Memory B cell (primary cell): ENCODE results near the gene CFAP299.
"Not testable (repeated sequence)": the region's sequence is repeated elsewhere in the genome, so short reads cannot be mapped to it uniquely, and the experiment has no call there.

ENCODE experiments used
- ATAC-seq: fragments of 150-1000 bp; cut with Tn5 transposase; 2 replicates; pipeline ENCODE4 v1.10.0; 2021; ENCODE audit warnings: low read depth, mild to moderate bottlenecking, moderate library complexity
- DNase-seq, 2 donors: peaks; one replicate each; pipeline ENCODE4 v3.0.0; 2022; ENCODE audit warnings: low spot score in 2 of 2
- H3K27ac Mint-ChIP-seq: one replicate; pipeline ENCODE4 v1.8.0; 2022; ENCODE audit warnings: mild to moderate bottlenecking, moderate library complexity, mixed read lengths
- H3K27me3 Mint-ChIP-seq: one replicate; pipeline ENCODE4 v1.8.0; 2022; ENCODE audit warnings: mixed read lengths
- H3K36me3 Mint-ChIP-seq: one replicate; pipeline ENCODE4 v1.8.0; 2022; ENCODE audit warnings: mild to moderate bottlenecking, mixed read lengths
- H3K4me1 Mint-ChIP-seq: one replicate; pipeline ENCODE4 v1.8.0; 2022; ENCODE audit warnings: mixed read lengths
- H3K4me3 Mint-ChIP-seq: one replicate; pipeline ENCODE4 v1.8.0; 2022; ENCODE audit warnings: mild to moderate bottlenecking, moderate library complexity, mixed read lengths
- H3K9me3 Mint-ChIP-seq: one replicate; pipeline ENCODE4 v1.8.0; 2022; ENCODE audit warnings: mixed read lengths

The CFAP299 gene

DNA sequence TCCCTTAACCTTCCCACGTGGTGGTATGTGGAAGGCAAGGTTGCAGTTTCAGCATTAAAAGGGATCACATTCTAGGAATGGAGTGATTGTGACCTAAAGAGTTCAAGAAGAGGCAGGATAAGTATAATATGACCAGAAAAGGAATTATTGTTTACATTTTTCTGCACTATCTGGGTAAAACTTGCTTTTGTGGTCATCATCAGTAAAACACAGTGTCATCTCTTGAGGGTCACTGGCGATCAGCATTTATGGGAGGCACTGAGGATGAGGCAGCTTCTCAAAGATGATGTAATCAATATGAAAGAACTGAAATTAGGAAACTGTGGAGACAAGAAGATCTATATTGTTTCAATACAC, 88.7 kb downstream of the CFAP299 start:
- no peaks in the 10 kb centered on the region for H3K9me3 Mint-ChIP-seq
- H3K4me1 Mint-ChIP-seq: peaks cover 6% of the 10 kb centered on the region
- ATAC-seq (no peak), DNase-seq (no peak)
- H3K36me3 Mint-ChIP-seq: no peaks in the 10 kb centered on the region
- no peak overlapping the region for H3K4me3 Mint-ChIP-seq
- H3K27me3 Mint-ChIP-seq: no peaks in the 10 kb centered on the region
- H3K27ac Mint-ChIP-seq: no peak overlapping the region

- Mint-ChIP-seq H3K36me3 (no peaks in the 10 kb centered on the region), H3K4me3 (no peak overlapping the region), H3K27ac (no peak overlapping the region), H3K4me1 (peaks cover 5% of the 10 kb centered on the region), H3K9me3 (no peaks in the 10 kb centered on the region), H3K27me3 (no peaks in the 10 kb centered on the region)
- DNase-seq (no peak), ATAC-seq (no peak)
Measured at GRCh38 chr4:80425124-80426100, 89.9 kb downstream of the CFAP299 start.

DNA sequence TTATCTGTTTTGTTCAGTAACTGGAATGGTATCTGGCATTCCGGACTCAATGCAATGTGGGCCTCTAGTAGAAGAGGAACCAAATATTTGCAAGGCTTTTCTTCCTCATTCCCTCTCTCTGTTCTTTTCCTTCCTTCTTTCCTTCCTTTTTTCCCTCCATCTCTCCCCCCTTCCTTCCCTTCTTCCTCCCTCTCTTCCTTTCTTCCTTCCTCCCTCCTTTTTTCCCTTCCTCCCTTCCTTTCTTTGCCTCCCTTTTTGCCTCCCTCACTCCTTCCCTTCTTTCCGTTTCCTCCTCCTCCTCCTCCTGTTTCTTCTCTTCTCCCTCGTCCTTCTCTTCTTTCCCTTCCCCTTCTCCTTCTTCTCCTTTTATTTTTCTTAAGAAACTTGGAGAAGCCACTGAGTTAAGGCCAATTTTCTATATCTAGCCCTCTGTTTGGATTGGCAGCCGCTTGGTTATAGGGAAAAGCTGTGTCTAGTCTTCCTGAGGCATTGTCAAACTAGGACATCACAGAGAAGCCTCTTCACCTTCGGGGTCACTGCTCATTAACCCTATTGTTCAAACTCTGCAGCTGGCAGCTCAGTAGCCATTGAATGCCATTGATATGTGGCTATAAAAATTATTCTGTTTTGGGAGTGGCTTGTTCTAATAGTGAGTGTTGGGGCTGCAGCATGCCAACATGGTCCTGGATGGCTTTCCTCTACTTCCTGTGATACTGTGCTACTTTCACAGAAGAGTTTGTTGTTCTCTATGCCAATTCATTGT, 95.9 kb downstream of the CFAP299 start:
- Mint-ChIP-seq H3K9me3 (no peaks in the 10 kb centered on the region), H3K4me1 (no peaks in the 10 kb centered on the region), H3K36me3 (no peaks in the 10 kb centered on the region), H3K4me3 (no peak overlapping the region), H3K27ac (no peak overlapping the region), H3K27me3 (peaks cover 3% of the 10 kb centered on the region)
- no peak for DNase-seq
- ATAC-seq: no peak

DNA sequence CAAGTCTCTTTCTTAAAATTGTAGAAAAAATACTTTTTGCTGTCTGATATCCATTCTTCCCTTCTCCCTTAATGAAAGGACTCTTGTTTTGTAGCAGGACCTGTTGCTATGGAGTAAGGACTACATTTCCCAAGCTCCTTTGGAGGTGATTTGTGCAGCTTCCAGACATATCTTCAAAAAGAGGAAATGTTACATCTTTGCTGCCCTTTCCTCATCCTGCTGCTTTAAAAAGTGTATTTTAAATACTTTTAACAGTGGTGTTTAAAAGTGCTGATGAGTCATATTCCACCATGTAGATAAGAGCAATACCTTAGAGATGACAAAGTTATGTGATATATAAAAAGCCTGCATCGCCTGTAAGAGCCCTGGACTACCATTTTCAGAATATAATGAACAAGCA, 98.7 kb downstream of the CFAP299 start:
- H3K36me3 Mint-ChIP-seq: no peaks in the 10 kb centered on the region
- no peaks in the 10 kb centered on the region for H3K4me1 Mint-ChIP-seq
- ATAC-seq (no peak), DNase-seq (no peak)
- H3K27me3 Mint-ChIP-seq: peaks cover 3% of the 10 kb centered on the region
- H3K9me3 Mint-ChIP-seq: no peaks in the 10 kb centered on the region
- H3K27ac Mint-ChIP-seq: no peak overlapping the region
- H3K4me3 Mint-ChIP-seq: no peak overlapping the region

DNA sequence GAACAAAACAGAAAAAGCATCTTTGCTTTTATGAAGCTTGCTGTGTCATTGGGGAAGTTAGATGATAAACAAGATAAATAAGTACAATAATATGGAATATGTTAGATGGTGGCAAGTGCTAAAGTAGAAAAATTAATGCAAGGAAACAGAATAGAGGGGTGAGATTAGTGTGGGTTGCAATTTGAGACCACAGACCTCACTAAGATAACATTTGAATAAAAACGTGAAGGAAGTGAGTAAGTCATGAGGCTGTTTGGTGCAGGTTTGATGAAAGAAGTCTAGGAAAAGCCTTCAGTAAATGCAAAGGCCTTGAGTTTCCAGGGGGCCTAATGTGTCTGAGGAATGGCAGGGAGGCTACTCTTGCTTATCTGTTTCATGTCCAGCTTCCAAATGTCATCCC, 102.5 kb downstream of the CFAP299 start:
- ATAC-seq: no peak
- H3K27ac Mint-ChIP-seq: no peak overlapping the region
- no peaks in the 10 kb centered on the region for H3K4me1 Mint-ChIP-seq
- no peaks in the 10 kb centered on the region for H3K36me3 Mint-ChIP-seq
- no peak overlapping the region for H3K4me3 Mint-ChIP-seq
- DNase-seq: no peak
- peaks cover 2% of the 10 kb centered on the region for H3K9me3 Mint-ChIP-seq
- no peaks in the 10 kb centered on the region for H3K27me3 Mint-ChIP-seq

DNA sequence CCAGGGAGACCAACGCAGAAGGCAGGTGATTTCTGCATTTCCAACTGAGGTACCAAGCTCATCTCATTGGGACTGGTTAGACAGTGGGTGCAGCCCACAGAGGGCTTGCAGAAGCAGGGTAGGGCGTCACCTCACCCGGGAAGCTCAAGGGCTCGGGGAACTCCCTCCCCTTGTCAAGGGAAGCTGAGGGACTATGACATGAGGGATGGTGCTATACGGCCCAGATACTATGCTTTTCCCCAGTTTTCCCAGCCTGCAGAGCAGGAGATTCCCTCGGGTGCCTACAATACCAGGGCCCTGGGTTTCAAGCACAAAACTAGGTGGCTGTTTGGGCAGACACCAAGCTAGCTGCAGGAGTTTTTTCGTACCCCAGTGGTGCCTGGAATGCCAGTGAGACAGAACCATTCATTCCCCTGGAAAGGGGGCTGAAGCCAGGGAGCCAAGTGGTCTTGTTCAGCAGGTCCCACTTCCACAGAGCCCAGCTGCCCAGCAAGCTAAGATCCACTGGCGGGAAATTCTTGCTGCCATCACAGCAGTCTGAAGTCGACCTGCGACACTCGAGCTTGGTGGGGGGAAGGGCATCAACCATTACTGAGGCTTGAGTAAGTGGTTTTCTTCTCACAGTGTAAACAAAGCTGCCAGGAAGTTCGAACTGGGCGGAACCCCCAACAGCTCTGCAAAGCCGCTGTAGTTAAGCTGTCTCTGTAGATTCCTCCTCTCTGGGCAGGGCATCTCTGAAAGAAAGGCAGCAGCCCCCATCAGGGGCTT, 103.9 kb downstream of the CFAP299 start:
- not testable (repeated sequence) for H3K27ac Mint-ChIP-seq

DNA sequence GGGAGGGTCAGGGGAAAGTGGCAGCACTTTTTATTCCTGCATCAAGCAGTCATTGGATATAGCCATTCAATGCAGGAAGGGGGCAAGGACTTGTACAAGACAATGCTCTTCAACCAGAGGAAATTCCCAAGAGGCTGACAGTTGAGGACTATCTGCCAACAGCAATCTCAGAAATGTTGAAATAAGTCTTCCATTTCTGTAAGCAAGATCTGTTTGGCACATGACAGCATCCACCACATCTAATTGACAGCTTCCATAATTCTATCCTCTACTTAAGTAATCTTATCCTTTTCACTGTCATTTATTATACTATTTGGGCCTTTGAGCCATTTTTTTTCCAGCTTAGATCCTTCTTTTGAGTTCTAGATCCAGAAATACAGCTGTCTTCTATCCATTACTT, 110.7 kb downstream of the CFAP299 start:
- H3K36me3 Mint-ChIP-seq: peaks cover 1% of the 10 kb centered on the region
- no peaks in the 10 kb centered on the region for H3K27me3 Mint-ChIP-seq
- H3K4me1 Mint-ChIP-seq: no peaks in the 10 kb centered on the region
- DNase-seq: no peak
- H3K27ac Mint-ChIP-seq: no peak overlapping the region
- no peak for ATAC-seq
- H3K9me3 Mint-ChIP-seq: peaks cover 4% of the 10 kb centered on the region
- no peak overlapping the region for H3K4me3 Mint-ChIP-seq

More for the DNA sequence above, 103.9 kb downstream of the CFAP299 start:
- H3K27me3 Mint-ChIP-seq, H3K4me1 Mint-ChIP-seq, H3K36me3 Mint-ChIP-seq, ATAC-seq, H3K4me3 Mint-ChIP-seq, H3K9me3 Mint-ChIP-seq, DNase-seq: not testable (repeated sequence)

DNA sequence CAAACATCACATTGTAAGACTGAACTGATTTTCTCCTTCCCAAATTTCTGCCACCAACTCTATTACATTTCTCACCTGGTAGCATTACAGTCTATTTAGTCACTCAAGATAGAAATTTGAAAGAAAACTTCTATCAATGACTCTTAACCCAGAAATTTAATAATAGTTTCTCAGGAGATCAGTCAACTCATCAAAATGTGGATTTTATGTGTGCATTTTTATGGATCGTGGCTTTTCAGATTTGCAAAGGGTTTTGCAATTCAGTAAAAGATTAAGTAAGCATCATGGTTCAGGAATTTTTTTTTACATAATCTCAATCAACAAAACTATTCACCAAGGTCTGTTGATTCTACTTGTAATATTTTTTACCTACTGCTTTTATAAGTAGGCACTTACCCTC, 111.1 kb downstream of the CFAP299 start:
- no peak overlapping the region for H3K27ac Mint-ChIP-seq
- H3K36me3 Mint-ChIP-seq: peaks cover 1% of the 10 kb centered on the region
- no peak for DNase-seq
- H3K4me1 Mint-ChIP-seq: no peaks in the 10 kb centered on the region
- ATAC-seq: no peak
- H3K9me3 Mint-ChIP-seq: peaks cover 4% of the 10 kb centered on the region
- H3K27me3 Mint-ChIP-seq: no peaks in the 10 kb centered on the region
- H3K4me3 Mint-ChIP-seq: no peak overlapping the region

- H3K9me3 Mint-ChIP-seq: peaks cover 3% of the 10 kb centered on the region
- no peak for DNase-seq
- H3K27me3 Mint-ChIP-seq: no peaks in the 10 kb centered on the region
- no peak for ATAC-seq
- peaks cover 1% of the 10 kb centered on the region for H3K36me3 Mint-ChIP-seq
- no peak overlapping the region for H3K4me3 Mint-ChIP-seq
- no peaks in the 10 kb centered on the region for H3K4me1 Mint-ChIP-seq
- no peak overlapping the region for H3K27ac Mint-ChIP-seq
Measured at GRCh38 chr4:80447493-80447892, 112.0 kb downstream of the CFAP299 start.

- no peak for DNase-seq
- H3K4me3 Mint-ChIP-seq: no peak overlapping the region
- no peak for ATAC-seq
- H3K36me3 Mint-ChIP-seq: peaks cover 1% of the 10 kb centered on the region
- H3K4me1 Mint-ChIP-seq: no peaks in the 10 kb centered on the region
- H3K9me3 Mint-ChIP-seq: peaks cover 2% of the 10 kb centered on the region
- no peaks in the 10 kb centered on the region for H3K27me3 Mint-ChIP-seq
- no peak overlapping the region for H3K27ac Mint-ChIP-seq
Measured at GRCh38 chr4:80448056-80448455, 112.5 kb downstream of the CFAP299 start.

DNA sequence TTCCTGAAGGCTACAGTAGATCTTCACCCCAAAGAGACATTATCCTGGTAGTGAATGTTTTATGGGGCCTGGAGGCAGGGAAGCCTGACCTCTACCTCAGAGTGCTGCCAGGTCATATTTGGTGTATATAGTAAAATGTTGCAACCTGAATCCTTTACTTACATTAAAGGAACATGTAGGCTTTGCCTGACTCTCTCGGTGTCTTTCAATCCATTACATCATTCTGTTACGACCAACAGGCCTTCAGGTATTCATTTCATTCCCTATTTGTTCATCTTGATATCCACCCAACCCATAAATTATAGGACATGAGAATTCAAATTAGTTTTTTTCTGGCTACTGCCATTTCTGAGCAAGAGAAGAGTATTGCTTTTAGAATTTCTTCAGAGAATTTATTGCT, 116.5 kb downstream of the CFAP299 start:
- H3K4me1 Mint-ChIP-seq: no peaks in the 10 kb centered on the region
- H3K27me3 Mint-ChIP-seq: no peaks in the 10 kb centered on the region
- no peaks in the 10 kb centered on the region for H3K9me3 Mint-ChIP-seq
- no peak overlapping the region for H3K4me3 Mint-ChIP-seq
- no peak for DNase-seq
- H3K27ac Mint-ChIP-seq: no peak overlapping the region
- no peak for ATAC-seq
- no peaks in the 10 kb centered on the region for H3K36me3 Mint-ChIP-seq

DNA sequence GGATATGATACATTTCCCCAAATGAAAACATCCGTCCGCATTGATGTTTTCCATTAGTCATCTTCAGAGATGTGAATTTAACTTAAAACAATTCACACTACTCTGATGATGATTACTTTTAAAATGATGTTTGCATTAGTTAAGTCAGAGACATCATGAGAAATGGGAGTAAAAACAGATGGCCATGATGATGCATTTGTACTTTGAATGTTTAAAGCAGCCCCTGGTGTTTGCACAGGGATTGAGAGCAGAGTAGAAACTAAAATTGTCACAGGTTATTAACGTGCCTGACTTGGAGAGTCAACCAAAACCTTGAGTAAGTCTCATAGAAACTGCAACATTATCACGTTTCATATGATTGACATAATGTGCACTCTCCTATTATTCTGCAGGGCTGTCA, 117.2 kb downstream of the CFAP299 start:
- Mint-ChIP-seq H3K36me3 (no peaks in the 10 kb centered on the region), H3K4me3 (no peak overlapping the region)
- ATAC-seq: no peak

DNA sequence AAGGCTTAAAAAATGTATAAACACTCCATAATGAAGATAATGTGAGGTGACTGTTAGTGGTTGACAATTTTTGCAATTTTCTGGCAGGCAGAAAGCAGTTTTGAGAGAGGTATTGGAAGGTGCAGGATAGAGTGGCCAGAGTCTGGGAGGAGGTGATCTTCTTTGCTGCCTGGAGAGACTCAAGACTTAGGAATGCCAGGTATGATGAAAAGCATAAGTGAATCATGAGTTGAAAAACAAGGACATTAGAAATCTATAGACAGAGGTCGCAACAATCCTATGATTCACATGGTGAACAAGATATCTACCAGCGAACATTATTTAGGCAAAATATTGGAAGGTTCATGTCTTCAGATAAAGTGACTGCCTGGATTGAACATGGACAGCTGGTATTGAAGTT, 118.5 kb downstream of the CFAP299 start:
- DNase-seq (no peak), ATAC-seq (no peak)
- no peak overlapping the region for H3K27ac Mint-ChIP-seq
- H3K4me3 Mint-ChIP-seq: no peak overlapping the region
- H3K27me3 Mint-ChIP-seq: no peaks in the 10 kb centered on the region
- no peaks in the 10 kb centered on the region for H3K36me3 Mint-ChIP-seq
- no peaks in the 10 kb centered on the region for H3K4me1 Mint-ChIP-seq
- H3K9me3 Mint-ChIP-seq: no peaks in the 10 kb centered on the region

More for the DNA sequence above, 117.2 kb downstream of the CFAP299 start:
- H3K27me3 Mint-ChIP-seq: no peaks in the 10 kb centered on the region
- H3K9me3 Mint-ChIP-seq: no peaks in the 10 kb centered on the region
- H3K27ac Mint-ChIP-seq: no peak overlapping the region
- H3K4me1 Mint-ChIP-seq: no peaks in the 10 kb centered on the region
- no peak for DNase-seq

- no peaks in the 10 kb centered on the region for H3K4me1 Mint-ChIP-seq
- no peaks in the 10 kb centered on the region for H3K9me3 Mint-ChIP-seq
- DNase-seq (no peak), ATAC-seq (no peak)
- H3K36me3 Mint-ChIP-seq: no peaks in the 10 kb centered on the region
- no peak overlapping the region for H3K27ac Mint-ChIP-seq
- H3K4me3 Mint-ChIP-seq: no peak overlapping the region
- H3K27me3 Mint-ChIP-seq: no peaks in the 10 kb centered on the region
Measured at GRCh38 chr4:80454556-80454955, 119.0 kb downstream of the CFAP299 start.
